GM10248 (cell line): ENCODE data around the gene KRTAP10-5.
"Not testable (repeated sequence)": the region's sequence is repeated elsewhere in the genome, so short reads cannot be mapped to it uniquely, and the experiment has no call there.

Experiments
- CTCF ChIA-PET: fragments of 300-600 bp; sonication (Branson Sonifier 250); formaldehyde crosslinking; extraction: SDS; loops from one replicate; lab custom pipeline; 2021; ENCODE audit warnings: antibody characterized with exemption; lab: Yijun Ruan, JAX
- POLR2A ChIA-PET: fragments of 350-650 bp; sonication (Branson Sonifier 250); formaldehyde crosslinking; extraction: SDS; loops from one replicate; lab custom pipeline; 2020; ENCODE audit warnings: antibody characterized with exemption; lab: Yijun Ruan, JAX
- DNase-seq: peaks from one replicate; pipeline ENCODE4 v3.0.0; 2012; ENCODE audit errors: extremely low spot score
- CTCF ChIP-seq: IDR thresholded peaks from 2 replicates; pipeline ENCODE4 v1.5.1; 2012; ENCODE audit warnings: mild to moderate bottlenecking, low read depth; ENCODE audit errors: extremely low read depth, missing control alignments, control extremely low read depth

The KRTAP10-5 gene

GRCh38 chr21:44580231-44580821 is at the start of gene KRTAP10-5:
Gene KRTAP10-5, minus strand, starts transcription at chr21:44580604. Its CDS starts 26 bp downstream, at chr21:44580578.
- CTCF ChIA-PET, POLR2A ChIA-PET, DNase-seq: not testable (repeated sequence)

- POLR2A ChIA-PET, result no interaction called here
- CTCF ChIA-PET, result no interaction called here
- TF ChIP-seq CTCF, result no peak
- DNase-seq, result no peak
Measured at GRCh38 chr21:44628707-44629391, 48.4 kb upstream of the KRTAP10-5 start.

GRCh38 chr21:44627831-44628233 is 47.4 kb upstream of the KRTAP10-5 start:
- POLR2A ChIA-PET, DNase-seq, CTCF ChIA-PET: not testable (repeated sequence)

- CTCF ChIA-PET, DNase-seq, POLR2A ChIA-PET: not testable (repeated sequence)
Measured at GRCh38 chr21:44627181-44627822, 46.9 kb upstream of the KRTAP10-5 start.

GRCh38 chr21:44626673-44627143 is 46.3 kb upstream of the KRTAP10-5 start, which contains the start of gene KRTAP10-9:
Gene KRTAP10-9, plus strand, starts transcription at chr21:44627093. Its CDS starts 79 bp downstream, at chr21:44627172.
- DNase-seq, result no peak
- no peak for TF ChIP-seq CTCF
- POLR2A ChIA-PET, result no interaction called here
- CTCF ChIA-PET, result no interaction called here

- POLR2A ChIA-PET, result no interaction called here
- TF ChIP-seq CTCF, result no peak
- CTCF ChIA-PET, result no interaction called here
- DNase-seq, result no peak
Measured at GRCh38 chr21:44626262-44626661, 45.9 kb upstream of the KRTAP10-5 start.

GRCh38 chr21:44625756-44626155 is 45.4 kb upstream of the KRTAP10-5 start:
- no peak for TF ChIP-seq CTCF
- CTCF ChIA-PET, result no interaction called here

GRCh38 chr21:44623575-44623974 is 43.2 kb upstream of the KRTAP10-5 start:
- TF ChIP-seq CTCF, result no peak
- DNase-seq, result no peak
- POLR2A ChIA-PET, result no interaction called here
- CTCF ChIA-PET, result no interaction called here

More at GRCh38 chr21:44625756-44626155, 45.4 kb upstream of the KRTAP10-5 start:
- no peak for DNase-seq
- POLR2A ChIA-PET, result no interaction called here
